Smooth muscle cell (in vitro differentiated cells): ENCODE results near the gene MUC13. TPM values are rescaled to one million over a fixed set of nuclear protein-coding genes. Genes with fewer than 3 reads are reported as not detected.

ENCODE experiments used
- DNase-seq: peaks from one replicate; lab custom pipeline; 2025; ENCODE audit not compliant: unreplicated experiment; lab: John Stamatoyannopoulos, UW
- H2AFZ ChIP-seq: fragments of 200-600 bp; sonication (generic); 2 replicates; pipeline ENCODE4 v1.6.0; 2016; ENCODE audit warnings: antibody characterized with exemption, low read depth, mild to moderate bottlenecking
- H3F3A ChIP-seq: fragments of 200-600 bp; sonication (generic); 2 replicates; pipeline ENCODE4 v1.6.0; 2017; ENCODE audit warnings: antibody characterized with exemption, low read depth
- H3K27ac ChIP-seq: fragments of 200-600 bp; sonication (generic); 2 replicates; pipeline ENCODE4 v1.5.1; 2016; ENCODE audit warnings: low read depth, mild to moderate bottlenecking
- H3K27me3 ChIP-seq: fragments of 200-600 bp; sonication (generic); 2 replicates; pipeline ENCODE4 v1.6.1; 2016; ENCODE audit warnings: low read depth, mild to moderate bottlenecking
- H3K36me3 ChIP-seq: fragments of 200-600 bp; sonication (generic); 2 replicates; pipeline ENCODE4 v1.5.1; 2016; ENCODE audit warnings: low read depth
- H3K4me1 ChIP-seq: fragments of 200-600 bp; sonication (generic); 2 replicates; pipeline ENCODE4 v1.5.1; 2016; ENCODE audit warnings: low read depth
- H3K4me2 ChIP-seq: fragments of 200-600 bp; sonication (generic); 2 replicates; pipeline ENCODE4 v1.6.0; 2016; ENCODE audit warnings: mild to moderate bottlenecking
- H3K4me3 ChIP-seq: fragments of 200-600 bp; sonication (generic); 2 replicates; pipeline ENCODE4 v1.5.1; 2016; ENCODE audit warnings: mild to moderate bottlenecking
- H3K79me2 ChIP-seq: fragments of 200-600 bp; sonication (generic); 2 replicates; pipeline ENCODE4 v1.6.0; 2016; ENCODE audit warnings: low read depth, mild to moderate bottlenecking
- H3K9ac ChIP-seq: fragments of 200-600 bp; sonication (generic); 2 replicates; pipeline ENCODE4 v1.6.0; 2016; ENCODE audit warnings: low read depth
- H3K9me3 ChIP-seq: fragments of 200-600 bp; sonication (generic); replicated peaks from 2 replicates; pipeline ENCODE4 v1.5.1; 2016; ENCODE audit warnings: low read depth
- H4K20me1 ChIP-seq: fragments of 200-600 bp; sonication (generic); 2 replicates; pipeline ENCODE4 v1.6.0; 2016; ENCODE audit warnings: low read depth
- WGBS: methylation state at CpG from one replicate; pipeline ENCODE4 v1.1.7; 2016; ENCODE audit warnings: low lambda C conversion rate; 5-methylcytosine and 5-hydroxymethylcytosine counted together
- polyA plus RNA-seq: library from polyadenylated mRNA; unstranded; fragments of >200 nt; fragmentation: Nextera tagmentation; extraction: Ambion mirVana; gene quantifications from 2 replicates; pipeline ENCODE4 v1.2.1, GENCODE V29; 2016
- total RNA-seq: library from RNA; depleted of rRNA; stranded (reverse); fragments of >200 nt; gene quantifications from 2 replicates; pipeline ENCODE4 v1.2.3, GENCODE V29; 2014
- TF ChIP-seq, protein P1 (sequence below): fragments of 200-600 bp; sonication (generic); IDR thresholded peaks from 2 replicates; pipeline ENCODE4 v1.5.1; 2017; ENCODE audit warnings: borderline replicate concordance, mild to moderate bottlenecking, antibody characterized with exemption; ENCODE audit not compliant: insufficient read depth, poor library complexity, severe bottlenecking

Gene MUC13
- total and polyA plus RNA-seq, 2 experiments from 2014 or later = 0.04 TPM; not detected in 1

GRCh38 chr3:124966521-124967445, 32.2 kb upstream of the MUC13 start:
- Histone ChIP-seq H3K9me3 (no peaks in the 10 kb centered on the region), H4K20me1 (no peaks in the 10 kb centered on the region), H3K4me1 (no peaks in the 10 kb centered on the region), H3K4me3 (no peak overlapping the region), H3K4me2 (no peak overlapping the region), H3K79me2 (no peaks in the 10 kb centered on the region), H3K36me3 (peaks cover 8% of the 10 kb centered on the region), H3K27ac (no peak overlapping the region), H2AFZ (no peak overlapping the region), H3K27me3 (no peaks in the 10 kb centered on the region), H3K9ac (no peak overlapping the region), H3F3A (peaks cover 3% of the 10 kb centered on the region)
- 92% methylated on average over 7 of the region's 7 CpGs for WGBS
- DNase-seq = no peak
- TF ChIP-seq, protein P1, sequence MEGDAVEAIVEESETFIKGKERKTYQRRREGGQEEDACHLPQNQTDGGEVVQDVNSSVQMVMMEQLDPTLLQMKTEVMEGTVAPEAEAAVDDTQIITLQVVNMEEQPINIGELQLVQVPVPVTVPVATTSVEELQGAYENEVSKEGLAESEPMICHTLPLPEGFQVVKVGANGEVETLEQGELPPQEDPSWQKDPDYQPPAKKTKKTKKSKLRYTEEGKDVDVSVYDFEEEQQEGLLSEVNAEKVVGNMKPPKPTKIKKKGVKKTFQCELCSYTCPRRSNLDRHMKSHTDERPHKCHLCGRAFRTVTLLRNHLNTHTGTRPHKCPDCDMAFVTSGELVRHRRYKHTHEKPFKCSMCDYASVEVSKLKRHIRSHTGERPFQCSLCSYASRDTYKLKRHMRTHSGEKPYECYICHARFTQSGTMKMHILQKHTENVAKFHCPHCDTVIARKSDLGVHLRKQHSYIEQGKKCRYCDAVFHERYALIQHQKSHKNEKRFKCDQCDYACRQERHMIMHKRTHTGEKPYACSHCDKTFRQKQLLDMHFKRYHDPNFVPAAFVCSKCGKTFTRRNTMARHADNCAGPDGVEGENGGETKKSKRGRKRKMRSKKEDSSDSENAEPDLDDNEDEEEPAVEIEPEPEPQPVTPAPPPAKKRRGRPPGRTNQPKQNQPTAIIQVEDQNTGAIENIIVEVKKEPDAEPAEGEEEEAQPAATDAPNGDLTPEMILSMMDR = no peak

DNA sequence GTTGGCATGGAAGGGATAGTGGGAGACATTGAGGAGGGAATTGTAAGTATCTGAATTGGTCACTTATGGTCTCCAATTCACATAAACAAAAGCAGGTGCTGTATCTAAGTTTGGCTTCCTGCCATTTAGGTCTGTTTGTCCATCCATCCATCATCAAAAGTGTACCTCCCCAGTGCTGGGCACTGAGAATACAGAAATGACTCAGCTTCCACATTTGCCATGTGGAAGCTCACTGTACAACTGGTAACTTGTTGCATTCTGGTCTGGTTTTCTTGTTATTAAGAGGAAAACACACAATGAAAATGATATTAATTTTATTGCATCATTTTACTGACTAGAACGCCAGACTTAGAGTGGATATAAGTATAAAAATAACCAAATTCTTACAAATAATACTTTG, 30.9 kb upstream of the MUC13 start:
- WGBS = 97% methylated on average over 1 of the region's 1 CpG
- Histone ChIP-seq H3K9ac (no peak overlapping the region), H3F3A (peaks cover 3% of the 10 kb centered on the region), H2AFZ (no peak overlapping the region), H3K36me3 (peaks cover 2% of the 10 kb centered on the region), H4K20me1 (no peaks in the 10 kb centered on the region), H3K4me2 (no peak overlapping the region), H3K4me1 (no peaks in the 10 kb centered on the region), H3K79me2 (no peaks in the 10 kb centered on the region), H3K4me3 (no peak overlapping the region), H3K27me3 (no peaks in the 10 kb centered on the region), H3K9me3 (no peaks in the 10 kb centered on the region), H3K27ac (no peak overlapping the region)
- DNase-seq = no peak
- TF ChIP-seq, protein P1 = no peak

- H3K9me3 ChIP-seq = no peaks in the 10 kb centered on the region
- no peaks in the 10 kb centered on the region for H4K20me1 ChIP-seq
- no peak overlapping the region for H3K4me3 ChIP-seq
- TF ChIP-seq, protein P1 = no peak
- H3K9ac ChIP-seq = no peak overlapping the region
- no peaks in the 10 kb centered on the region for H3K4me1 ChIP-seq
- DNase-seq = no peak
- H3F3A ChIP-seq = peaks cover 3% of the 10 kb centered on the region
- H2AFZ ChIP-seq = no peak overlapping the region
- no peak overlapping the region for H3K27ac ChIP-seq
- no peaks in the 10 kb centered on the region for H3K36me3 ChIP-seq
- no peaks in the 10 kb centered on the region for H3K79me2 ChIP-seq
- H3K4me2 ChIP-seq = no peak overlapping the region
- 87% methylated on average over 4 of the region's 4 CpGs for WGBS
- H3K27me3 ChIP-seq = no peaks in the 10 kb centered on the region
Observed at GRCh38 chr3:124964387-124964786, 29.8 kb upstream of the MUC13 start.
